Measurements from ENCODE around the gene SNRNP48. TPM values are rescaled to one million over a fixed set of nuclear protein-coding genes. Genes with fewer than 3 reads are reported as not detected.

Gene SNRNP48
- total RNA-seq, 1 experiment from 2014 or later: 29.4 TPM

GRCh38 chr6:7558781-7559180 is 31.2 kb upstream of the SNRNP48 start:
- Histone ChIP-seq H3K9me3 (ENCODE audit: low read depth, low read length, poor library complexity, severe bottlenecking) (no peaks in the 10 kb centered on the region), H3K36me3 (ENCODE audit: insufficient read depth, low read length, poor library complexity, severe bottlenecking) (no peaks in the 10 kb centered on the region), H3K4me1 (ENCODE audit: insufficient read depth, low read length, poor library complexity, severe bottlenecking) (no peaks in the 10 kb centered on the region), H3K27ac (ENCODE audit: low read depth, low read length, poor library complexity, severe bottlenecking) (no peak overlapping the region), H3K27me3 (replicated peaks; ENCODE audit: insufficient read depth, low read depth, low read length, poor library complexity) (peaks cover 4% of the 10 kb centered on the region), H3K4me3 (ENCODE audit: low read depth, low read length, poor library complexity, severe bottlenecking) (no peak overlapping the region)
- intact Hi-C loops (cut with micrococcal nuclease; ENCODE audit: unreplicated experiment): no loop called here
- ChIA-PET POLR2A (ENCODE audit: low non-redundant PET) (no interaction called here), CTCF (no interaction called here)
- BruUV-seq (replicated peaks): no TSS peak
- no peak for DNase-seq (ENCODE audit: low spot score)
- TF ChIP-seq EZH2 (IDR thresholded peaks at IDR 0.05; ENCODE audit: borderline replicate concordance, low read depth, low read length, poor library complexity, severe bottlenecking): no peak
- TF ChIP-seq CTCF (conservative IDR thresholded peaks at IDR 0.05; ENCODE audit: low read depth, low read length): no peak

GRCh38 chr6:7559196-7559595 is 30.8 kb upstream of the SNRNP48 start:
- Histone ChIP-seq H3K36me3 (ENCODE audit: insufficient read depth, low read length, poor library complexity, severe bottlenecking) (no peaks in the 10 kb centered on the region), H3K4me3 (ENCODE audit: low read depth, low read length, poor library complexity, severe bottlenecking) (no peak overlapping the region), H3K27ac (ENCODE audit: low read depth, low read length, poor library complexity, severe bottlenecking) (no peak overlapping the region), H3K4me1 (ENCODE audit: insufficient read depth, low read length, poor library complexity, severe bottlenecking) (no peaks in the 10 kb centered on the region), H3K27me3 (replicated peaks; ENCODE audit: insufficient read depth, low read depth, low read length, poor library complexity) (peaks cover 4% of the 10 kb centered on the region), H3K9me3 (ENCODE audit: low read depth, low read length, poor library complexity, severe bottlenecking) (no peaks in the 10 kb centered on the region)
- POLR2A ChIA-PET (ENCODE audit: low non-redundant PET): no interaction called here
- CTCF ChIA-PET: no interaction called here
- DNase-seq (ENCODE audit: low spot score): no peak
- no TSS peak for BruUV-seq (replicated peaks)
- intact Hi-C loops (cut with micrococcal nuclease; ENCODE audit: unreplicated experiment): no loop called here
- TF ChIP-seq EZH2 (IDR thresholded peaks at IDR 0.05; ENCODE audit: borderline replicate concordance, low read depth, low read length, poor library complexity, severe bottlenecking) (no peak), CTCF (conservative IDR thresholded peaks at IDR 0.05; ENCODE audit: low read depth, low read length) (no peak)

- Histone ChIP-seq H3K27me3 (replicated peaks; ENCODE audit: insufficient read depth, low read depth, low read length, poor library complexity) (peaks cover 2% of the 10 kb centered on the region), H3K27ac (ENCODE audit: low read depth, low read length, poor library complexity, severe bottlenecking) (no peak overlapping the region), H3K4me3 (ENCODE audit: low read depth, low read length, poor library complexity, severe bottlenecking) (no peak overlapping the region), H3K36me3 (ENCODE audit: insufficient read depth, low read length, poor library complexity, severe bottlenecking) (no peaks in the 10 kb centered on the region), H3K9me3 (ENCODE audit: low read depth, low read length, poor library complexity, severe bottlenecking) (no peaks in the 10 kb centered on the region), H3K4me1 (ENCODE audit: insufficient read depth, low read length, poor library complexity, severe bottlenecking) (no peaks in the 10 kb centered on the region)
- no peak for TF ChIP-seq CTCF (conservative IDR thresholded peaks at IDR 0.05; ENCODE audit: low read depth, low read length)
- no peak for TF ChIP-seq EZH2 (IDR thresholded peaks at IDR 0.05; ENCODE audit: borderline replicate concordance, low read depth, low read length, poor library complexity, severe bottlenecking)
- no TSS peak for BruUV-seq (replicated peaks)
- DNase-seq (ENCODE audit: low spot score): no peak
- intact Hi-C loops (cut with micrococcal nuclease; ENCODE audit: unreplicated experiment): no loop called here
- ChIA-PET POLR2A (ENCODE audit: low non-redundant PET) (interaction anchor here (0.6 kb wide), 1 partner anchor 25 kb away, joined by 14 read pairs; no protein-coding TSS in a partner anchor), CTCF (no interaction called here)
Measured at GRCh38 chr6:7559651-7560385, 30.2 kb upstream of the SNRNP48 start.
